HG03103 (cell line): Measurements from ENCODE around the gene ALDH7A1.
"Not testable (repeated sequence)": the region's sequence is repeated elsewhere in the genome, so short reads cannot be mapped to it uniquely, and the experiment has no call there.

ENCODE experiments used
- ATAC-seq: cut with Tn5 transposase; IDR thresholded peaks from one replicate; pipeline ENCODE4 v1.9.1; 2021; ENCODE audit warnings: low read depth; ENCODE audit not compliant: unreplicated experiment

ALDH7A1 gene

DNA sequence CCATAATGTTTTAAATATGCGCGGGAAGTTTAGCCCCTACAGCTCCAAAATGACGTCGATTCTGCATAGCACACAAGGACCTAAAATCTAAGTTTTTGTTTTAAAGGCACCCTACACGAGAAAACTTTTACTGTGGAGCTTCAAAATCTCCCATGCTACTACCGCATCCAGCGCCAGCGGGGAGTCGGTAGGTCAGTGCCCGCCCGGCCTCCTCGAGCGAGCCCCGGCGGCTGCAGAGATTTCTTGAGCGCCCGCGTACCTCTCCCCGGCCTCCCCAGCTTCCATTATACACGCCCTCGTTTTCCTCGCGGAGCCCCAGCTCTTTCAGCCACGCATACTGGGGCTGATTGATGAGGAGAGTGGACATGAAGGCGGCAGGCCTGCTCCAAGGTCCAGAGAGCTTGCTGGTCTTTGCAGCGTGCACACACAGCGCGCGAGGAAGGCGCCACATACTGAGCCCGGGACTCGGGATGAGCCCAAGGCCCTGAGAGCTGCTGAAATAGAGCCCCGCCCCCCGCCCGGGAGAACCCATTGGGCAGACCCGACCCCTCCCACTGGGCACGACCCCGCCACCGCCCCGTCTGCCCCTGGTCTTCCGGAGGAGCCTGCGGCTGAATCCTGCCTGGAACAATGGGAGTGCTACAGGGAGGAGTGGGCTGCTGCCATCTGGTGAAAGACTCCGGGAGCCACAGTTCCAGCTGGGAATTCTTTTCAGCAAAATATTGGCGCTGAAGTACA is at the start of gene ALDH7A1:
TSS of gene ALDH7A1 (minus strand) at position 472 of the 738 bp plus-strand sequence. CDS start at position 451, 21 bp downstream.
- ATAC-seq, result peak; percentile 92

- peak; percentile 74 for ATAC-seq
These were observed 46.4 kb upstream of the ALDH7A1 start for GRCh38 chr5:126641387-126641786.

GRCh38 chr5:126640866-126641265 is 45.8 kb upstream of the ALDH7A1 start:
- peak; percentile 24 for ATAC-seq

GRCh38 chr5:126636956-126637355 is 41.9 kb upstream of the ALDH7A1 start:
- no peak for ATAC-seq

GRCh38 chr5:126635585-126635984 is 40.6 kb upstream of the ALDH7A1 start:
- ATAC-seq, result no peak

DNA sequence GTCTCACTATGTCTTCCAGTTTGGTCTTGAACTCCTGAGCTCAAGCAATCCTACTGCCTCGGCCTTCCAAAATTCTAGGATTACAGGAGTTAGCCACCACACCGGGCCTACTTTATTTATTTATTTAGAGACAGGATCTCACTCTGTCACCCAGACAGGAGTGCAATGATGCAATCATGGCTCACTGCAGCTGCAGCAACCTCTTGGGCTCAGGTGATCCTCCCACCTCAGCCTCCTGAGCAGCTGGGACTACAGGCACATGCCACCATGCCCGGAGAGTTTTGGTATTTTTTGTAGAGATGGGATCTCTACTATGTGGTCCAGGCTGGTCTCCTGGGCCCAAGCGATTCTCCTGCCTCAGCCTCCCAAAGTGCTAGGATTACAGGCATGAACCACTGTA is 38.5 kb upstream of the ALDH7A1 start:
- no peak for ATAC-seq

DNA sequence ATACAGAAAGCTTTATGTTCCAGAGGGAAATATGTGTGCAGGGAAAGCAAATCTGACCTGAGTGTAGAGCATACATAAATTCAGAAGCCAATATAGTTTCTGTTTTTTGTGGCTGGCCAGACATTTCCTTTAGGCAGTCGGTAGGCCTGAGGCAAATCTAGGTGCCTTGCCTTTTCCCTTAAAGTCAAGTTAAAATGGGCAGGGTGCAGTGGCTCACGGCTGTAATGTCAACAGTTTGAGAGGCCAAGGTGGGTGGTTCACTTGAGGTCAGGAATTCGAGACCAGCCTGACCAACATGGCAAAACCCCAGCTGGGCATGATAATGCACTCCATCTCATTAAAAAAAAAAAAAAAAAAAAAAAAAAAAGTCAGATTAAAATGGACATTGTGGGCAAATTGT is 36.9 kb upstream of the ALDH7A1 start:
- ATAC-seq, result no peak

- ATAC-seq, result no peak
These were observed 33.1 kb upstream of the ALDH7A1 start for GRCh38 chr5:126628102-126628501.

- no peak for ATAC-seq
These were observed 29.5 kb upstream of the ALDH7A1 start for GRCh38 chr5:126624534-126624933.

DNA sequence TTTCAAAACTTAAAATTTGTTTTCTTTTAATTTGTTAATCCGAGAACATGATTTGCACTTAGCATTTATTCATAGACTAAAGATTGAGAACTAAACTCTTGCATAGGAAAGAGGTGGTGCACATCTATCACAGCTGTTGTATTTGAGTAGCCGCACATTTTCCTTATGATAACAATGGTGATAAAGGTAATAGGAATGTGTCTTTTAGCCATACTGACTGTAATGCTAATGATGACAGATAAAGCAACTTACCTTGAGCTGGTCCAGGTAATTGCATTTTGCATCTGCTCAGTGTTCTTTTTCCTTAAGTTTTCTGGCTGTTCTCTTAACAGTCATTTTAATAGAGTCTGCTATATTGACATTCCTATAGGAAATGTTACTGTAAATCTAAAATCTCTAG is 24.8 kb upstream of the ALDH7A1 start:
- no peak for ATAC-seq

- not testable (repeated sequence) for ATAC-seq
These were observed 22.6 kb upstream of the ALDH7A1 start for GRCh38 chr5:126617603-126618002.

- ATAC-seq, result peak; percentile 67
These were observed 20.3 kb upstream of the ALDH7A1 start for GRCh38 chr5:126615286-126615685.

DNA sequence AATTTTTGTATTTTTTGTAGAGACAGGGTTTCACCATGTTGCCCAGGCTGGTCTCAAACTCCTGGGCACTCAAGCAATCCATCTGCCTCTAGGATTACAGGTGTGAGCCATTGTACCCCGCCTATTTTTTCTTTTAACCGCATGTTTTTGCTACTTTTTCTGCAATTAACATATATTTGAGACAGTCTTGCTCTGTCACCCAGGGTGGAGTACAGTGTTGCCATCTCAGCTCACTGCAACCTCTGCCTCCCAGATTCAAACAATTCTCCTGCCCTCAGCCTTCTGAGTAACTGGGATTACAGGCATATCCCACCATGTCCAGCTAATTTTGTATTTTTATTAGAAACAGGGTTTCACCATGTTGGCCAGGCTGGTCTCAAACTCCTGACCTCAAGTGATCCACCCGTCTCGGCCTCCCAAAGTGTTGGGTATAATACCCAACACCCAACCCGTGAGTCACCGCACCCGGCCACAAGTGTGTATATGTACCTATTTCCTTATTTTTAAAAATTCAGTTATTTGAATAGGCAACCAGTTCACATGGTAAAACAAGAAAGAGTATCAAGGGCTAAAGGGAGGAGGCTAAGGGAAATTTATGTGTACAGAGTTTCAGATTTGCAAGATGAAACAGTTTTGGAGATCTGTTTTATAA is 19.0 kb upstream of the ALDH7A1 start:
- ATAC-seq, result no peak

- no peak for ATAC-seq
These were observed 15.6 kb upstream of the ALDH7A1 start for GRCh38 chr5:126610616-126611015.

DNA sequence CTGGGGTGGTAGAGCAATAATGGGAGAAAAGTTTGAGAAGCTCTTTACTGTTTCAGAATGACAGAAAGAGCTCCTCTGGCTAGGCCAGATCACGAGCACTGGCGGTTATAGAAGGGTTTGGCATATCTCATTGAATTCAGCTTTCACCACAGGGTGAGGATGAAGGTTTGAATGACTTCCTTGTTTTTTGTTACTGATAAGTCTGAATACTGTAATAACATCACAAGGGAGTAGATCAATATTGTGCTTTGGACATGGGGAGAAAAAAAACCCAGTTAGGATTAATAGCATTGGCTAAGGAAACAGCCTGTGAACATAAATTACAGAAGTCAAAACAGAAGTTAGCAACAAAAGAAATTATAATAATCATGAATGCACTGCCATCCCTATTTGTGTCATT is 15.1 kb upstream of the ALDH7A1 start:
- no peak for ATAC-seq

GRCh38 chr5:126605525-126605924 is 10.5 kb upstream of the ALDH7A1 start:
- no peak for ATAC-seq

DNA sequence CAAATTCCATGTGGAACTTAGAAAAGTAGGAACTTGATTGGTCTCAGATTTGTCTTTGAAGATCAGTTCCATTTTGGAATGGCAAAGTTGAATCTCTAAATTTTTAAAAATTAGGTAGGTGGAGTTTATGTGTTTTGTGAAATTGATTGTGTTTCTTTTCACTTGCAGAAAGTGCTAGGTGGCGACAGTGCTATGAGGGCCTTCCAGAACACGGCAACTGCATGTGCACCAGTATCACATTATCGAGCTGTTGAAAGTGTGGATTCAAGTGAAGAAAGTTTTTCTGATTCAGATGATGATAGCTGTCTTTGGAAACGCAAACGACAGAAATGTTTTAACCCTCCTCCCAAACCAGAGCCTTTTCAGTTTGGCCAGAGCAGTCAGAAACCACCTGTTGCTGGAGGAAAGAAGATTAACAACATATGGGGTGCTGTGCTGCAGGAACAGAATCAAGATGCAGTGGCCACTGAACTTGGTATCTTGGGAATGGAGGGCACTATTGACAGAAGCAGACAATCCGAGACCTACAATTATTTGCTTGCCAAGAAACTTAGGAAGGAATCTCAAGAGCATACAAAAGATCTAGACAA is 8.5 kb upstream of the ALDH7A1 start:
- no peak for ATAC-seq

GRCh38 chr5:126600631-126601511 is 5.9 kb upstream of the ALDH7A1 start, which contains the start of gene PHAX:
PHAX (plus strand) TSS chr5:126600947; CDS start chr5:126600963, 16 bp downstream.
- ATAC-seq, result peak; percentile 92

- ATAC-seq, result not testable (repeated sequence)
These were observed 5.1 kb upstream of the ALDH7A1 start for GRCh38 chr5:126599971-126600630.

- no peak for ATAC-seq
These were observed 4.5 kb upstream of the ALDH7A1 start for GRCh38 chr5:126599499-126599898.
